ENCODE measurements around the gene ABHD14A.

The ABHD14A gene

GRCh38 chr3:52029053-52029452, 54.2 kb downstream of the ABHD14A start:
- H3K4me3 ChIP-seq (ENCODE audit: control insufficient read depth, low read depth, low read length), result no peak overlapping the region
- no peak for DNase-seq (ENCODE audit: low read depth)

GRCh38 chr3:52029535-52029934, 54.7 kb downstream of the ABHD14A start:
- H3K4me3 ChIP-seq (ENCODE audit: control insufficient read depth, low read depth, low read length), result no peak overlapping the region
- no peak for DNase-seq (ENCODE audit: low read depth)
- TF ChIP-seq CTCF (conservative IDR thresholded peaks at IDR 0.05; ENCODE audit: control insufficient read depth, insufficient read depth, low read depth, low read length), result no peak

More at GRCh38 chr3:52029053-52029452, 54.2 kb downstream of the ABHD14A start:
- TF ChIP-seq CTCF (conservative IDR thresholded peaks at IDR 0.05; ENCODE audit: control insufficient read depth, insufficient read depth, low read depth, low read length), result no peak
